HG03442 (cell line): ENCODE results near the gene KRT4.
"Not testable (repeated sequence)": the region's sequence is repeated elsewhere in the genome, so short reads cannot be mapped to it uniquely, and the experiment has no call there.

Experiments used
- ATAC-seq: cut with Tn5 transposase; IDR thresholded peaks from one replicate; pipeline ENCODE4 v1.9.1; 2021; ENCODE audit warnings: mild to moderate bottlenecking, moderate library complexity; ENCODE audit not compliant: unreplicated experiment

KRT4 gene

DNA sequence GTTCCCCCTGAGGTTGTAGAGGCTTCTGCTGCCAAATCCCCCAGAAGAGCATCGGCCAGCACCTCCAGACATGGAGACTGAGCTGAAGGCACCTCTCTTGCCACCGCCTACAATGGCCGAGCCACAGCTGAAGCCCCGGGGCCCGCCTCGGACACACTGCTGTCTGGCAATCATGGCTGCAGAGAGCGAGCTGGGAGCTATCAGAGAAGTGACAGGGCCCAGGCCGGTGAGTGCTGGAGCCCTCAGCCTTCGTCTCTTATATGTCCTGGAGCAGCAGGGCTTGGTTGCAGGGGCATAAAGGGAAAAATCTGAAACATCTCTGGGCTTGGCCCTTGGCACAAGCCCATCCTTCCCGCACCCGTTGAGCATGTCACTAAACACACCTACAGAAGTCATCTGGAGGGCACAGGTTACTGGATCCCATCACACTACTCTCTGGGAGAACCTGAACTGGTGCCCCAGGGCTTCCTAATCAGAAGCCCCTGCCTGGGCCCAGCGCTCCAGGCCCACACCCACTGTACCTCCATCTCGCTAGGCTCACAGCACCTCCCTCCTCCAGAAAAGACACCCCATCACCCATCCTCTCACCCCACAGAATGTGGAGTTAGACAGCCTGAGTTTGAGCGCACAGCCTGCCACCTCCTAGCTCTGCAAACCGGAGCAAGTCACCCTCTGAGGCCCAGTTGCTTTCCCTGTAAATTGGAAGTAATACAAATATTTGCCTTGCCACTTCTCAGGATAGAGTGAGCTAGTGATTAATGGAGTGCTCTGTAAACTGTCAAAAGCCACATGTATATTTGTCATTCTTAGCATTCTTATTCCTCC is at the start of gene KRT4:
Gene KRT4, minus strand, starts transcription at position 232 of the 825 bp plus-strand sequence. Its CDS starts 58 bp downstream, at position 174.
- no peak for ATAC-seq

GRCh38 chr12:52862023-52862422 is 48.1 kb upstream of the KRT4 start:
- no peak for ATAC-seq

GRCh38 chr12:52861511-52861910 is 47.6 kb upstream of the KRT4 start:
- ATAC-seq = no peak

DNA sequence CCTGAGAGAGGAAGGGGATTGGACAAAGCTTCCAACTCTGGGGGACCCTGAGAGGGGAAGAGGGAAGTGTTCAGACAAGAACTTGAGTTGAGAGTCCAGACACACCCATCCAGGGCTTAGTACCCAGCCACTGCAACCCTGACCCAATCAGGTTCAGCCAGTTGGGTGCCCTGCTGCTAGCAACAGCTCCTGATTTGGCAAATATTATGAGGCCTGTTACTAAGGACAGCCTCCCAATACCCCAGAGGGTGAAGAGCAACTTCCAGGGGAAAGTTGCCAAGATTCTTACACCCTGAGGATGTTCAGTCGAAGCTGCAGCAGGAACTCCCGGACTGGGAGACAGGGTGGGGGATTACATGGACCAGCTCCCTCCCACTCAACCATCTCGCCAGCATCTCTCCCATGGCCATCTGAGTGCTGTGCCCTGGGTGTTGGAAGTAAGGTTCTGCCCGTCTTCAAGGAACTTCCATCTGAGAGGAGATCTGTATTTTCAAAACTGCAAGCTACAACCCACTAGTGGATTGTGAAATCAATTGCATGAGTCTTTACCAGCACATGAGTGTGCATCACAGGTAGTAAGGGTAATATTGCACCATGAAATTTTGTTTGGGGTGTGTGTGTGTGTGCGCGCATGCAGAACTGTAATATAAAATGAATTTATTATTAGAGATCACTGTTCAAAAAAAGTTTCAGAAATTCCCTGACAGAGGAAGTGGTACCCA is 46.3 kb upstream of the KRT4 start:
- ATAC-seq = no peak

DNA sequence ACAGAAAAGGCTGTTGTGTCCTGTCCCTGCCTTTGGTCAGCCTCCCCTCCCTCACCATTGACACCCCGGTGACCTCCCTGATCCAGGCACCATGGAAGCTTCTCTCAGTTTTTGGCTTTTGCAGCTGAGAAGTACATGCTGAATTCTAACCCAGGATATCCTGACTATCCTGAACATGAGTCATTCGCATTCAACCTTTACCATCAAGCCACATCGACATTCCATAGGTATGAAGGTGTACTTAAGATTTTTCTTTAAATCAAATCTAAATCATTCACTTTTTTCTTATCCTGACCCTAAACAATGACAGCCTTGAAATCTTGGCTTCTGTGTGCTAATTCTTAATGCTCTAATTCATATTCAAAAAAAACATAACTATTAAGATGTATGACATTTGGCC is 43.6 kb upstream of the KRT4 start:
- ATAC-seq = no peak

DNA sequence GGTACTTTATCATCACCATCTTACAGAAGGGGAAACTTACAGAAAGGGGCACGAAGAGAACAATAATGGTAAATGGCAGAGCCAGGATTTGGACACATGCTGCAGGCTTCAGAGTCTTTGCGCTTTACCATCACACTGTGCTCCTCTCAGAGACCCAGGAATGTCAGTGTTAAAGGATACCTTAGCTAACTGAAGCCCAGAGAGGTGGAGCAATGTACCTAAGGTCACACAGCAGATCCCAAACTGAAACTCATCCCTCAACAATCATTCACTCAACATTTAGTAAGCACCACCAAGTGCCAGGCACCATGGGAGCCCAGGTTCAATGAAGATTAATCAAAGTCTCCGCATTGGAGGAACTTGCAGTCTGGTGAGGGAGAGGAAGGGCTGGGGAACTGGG is 42.9 kb upstream of the KRT4 start:
- no peak for ATAC-seq

GRCh38 chr12:52856077-52856476 is 42.2 kb upstream of the KRT4 start:
- ATAC-seq = not testable (repeated sequence)

DNA sequence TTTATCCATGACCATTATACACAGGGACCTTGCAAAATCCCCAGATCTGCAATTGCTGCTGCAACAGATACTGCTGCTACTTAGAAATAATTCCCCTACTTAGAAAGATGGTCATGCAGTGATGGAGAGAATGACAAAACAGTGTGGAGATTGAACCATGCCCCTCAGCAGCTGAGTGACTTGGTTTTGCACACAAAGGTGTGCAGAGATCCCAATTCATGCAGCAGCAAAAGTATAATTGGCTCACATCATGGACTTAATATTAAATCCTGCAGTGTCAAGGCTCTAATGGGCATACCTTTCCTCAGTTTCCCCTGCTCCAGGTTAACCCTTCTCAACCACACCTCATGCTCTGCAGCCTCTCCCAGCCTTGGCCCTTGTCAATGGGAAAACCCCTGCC is 37.9 kb upstream of the KRT4 start:
- no peak for ATAC-seq

GRCh38 chr12:52850681-52851080 is 36.8 kb upstream of the KRT4 start:
- ATAC-seq = no peak

DNA sequence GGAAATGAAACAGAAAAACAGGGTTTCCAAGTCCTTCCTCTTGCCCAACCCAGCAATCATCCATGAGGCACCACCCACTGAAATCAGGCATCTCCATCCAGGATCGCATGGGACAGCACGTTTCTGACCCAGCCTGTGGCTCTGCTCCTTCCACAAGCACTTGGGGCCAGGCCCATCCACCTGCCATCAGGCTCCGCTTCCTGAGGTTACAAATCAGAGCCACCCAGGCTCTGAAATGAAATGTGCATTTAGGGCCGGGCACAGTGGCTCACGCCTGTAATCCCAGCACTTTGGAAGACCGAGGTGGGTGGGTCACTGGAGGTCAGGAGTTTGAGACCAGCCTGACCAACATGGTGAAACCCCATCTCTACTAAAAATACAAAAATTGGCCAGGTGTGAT is 35.6 kb upstream of the KRT4 start:
- ATAC-seq = no peak

DNA sequence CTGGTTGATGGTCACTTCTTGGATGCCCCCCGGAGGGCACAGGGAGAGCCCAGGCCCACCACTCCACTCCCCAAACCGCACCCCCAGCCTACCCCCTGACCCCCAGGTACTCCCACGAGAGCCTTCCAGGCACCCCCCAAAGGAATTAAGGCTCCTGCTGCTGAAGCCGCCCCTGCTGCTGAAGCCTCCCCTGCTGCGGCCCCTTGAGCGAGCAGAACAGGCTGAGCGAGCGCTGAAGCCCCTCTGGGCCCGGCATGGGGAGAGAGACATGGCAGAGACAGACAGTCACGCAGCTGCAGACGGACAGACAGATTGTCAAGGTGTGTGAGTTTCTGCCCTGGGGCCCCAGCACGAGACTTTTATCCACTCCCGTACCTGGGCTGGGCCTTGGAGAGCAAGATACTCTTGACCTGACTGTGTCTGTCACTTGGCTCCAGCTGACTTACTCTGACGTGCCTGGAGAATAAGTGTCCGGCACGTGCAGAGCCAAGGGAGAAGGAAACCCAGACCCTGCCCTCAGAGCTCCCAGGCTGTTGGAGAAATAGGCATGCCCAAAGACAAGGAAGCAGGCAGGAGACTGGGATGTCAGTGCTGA is 34.8 kb upstream of the KRT4 start, which contains the start of gene KRT78:
Gene KRT78, minus strand, starts transcription at position 334 of the 595 bp plus-strand sequence. Its CDS starts 64 bp downstream, at position 270.
- ATAC-seq = no peak

DNA sequence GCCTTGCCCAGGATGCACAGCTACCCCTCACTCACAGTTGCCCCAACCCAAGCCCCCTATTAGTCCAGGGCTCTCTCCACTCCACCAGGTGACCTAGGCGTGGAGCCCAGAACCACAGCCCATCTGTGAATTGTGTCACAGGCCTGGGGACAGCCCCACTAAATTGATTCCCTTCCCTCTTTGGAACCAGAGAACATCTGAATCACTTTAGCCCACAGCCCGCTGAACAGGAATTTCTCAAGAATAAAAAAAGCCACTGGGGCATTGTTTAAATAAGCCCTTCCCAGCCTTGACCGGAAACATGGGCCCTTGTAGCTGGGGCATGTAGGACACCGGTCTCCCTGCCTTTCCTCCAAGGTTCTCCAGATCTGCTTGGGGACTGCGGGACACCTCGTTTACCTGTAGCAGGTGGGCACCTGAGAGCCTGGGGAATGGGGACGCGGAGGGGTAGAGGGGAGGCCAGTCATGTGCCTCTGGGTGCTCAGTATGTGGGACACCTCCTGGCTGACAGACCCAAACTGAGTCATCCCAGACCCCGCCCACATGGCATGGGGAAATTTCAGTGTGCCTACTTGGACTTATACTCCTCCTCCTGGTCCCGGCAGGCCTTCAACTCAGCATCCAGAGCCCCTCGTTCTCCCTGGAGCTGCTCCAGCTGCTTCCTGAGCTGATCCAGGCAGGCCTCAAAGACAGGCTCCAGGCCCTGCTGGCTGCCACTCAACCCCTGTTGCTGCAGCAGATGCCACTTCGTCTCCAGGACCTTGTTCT is 33.6 kb upstream of the KRT4 start:
- ATAC-seq = no peak

DNA sequence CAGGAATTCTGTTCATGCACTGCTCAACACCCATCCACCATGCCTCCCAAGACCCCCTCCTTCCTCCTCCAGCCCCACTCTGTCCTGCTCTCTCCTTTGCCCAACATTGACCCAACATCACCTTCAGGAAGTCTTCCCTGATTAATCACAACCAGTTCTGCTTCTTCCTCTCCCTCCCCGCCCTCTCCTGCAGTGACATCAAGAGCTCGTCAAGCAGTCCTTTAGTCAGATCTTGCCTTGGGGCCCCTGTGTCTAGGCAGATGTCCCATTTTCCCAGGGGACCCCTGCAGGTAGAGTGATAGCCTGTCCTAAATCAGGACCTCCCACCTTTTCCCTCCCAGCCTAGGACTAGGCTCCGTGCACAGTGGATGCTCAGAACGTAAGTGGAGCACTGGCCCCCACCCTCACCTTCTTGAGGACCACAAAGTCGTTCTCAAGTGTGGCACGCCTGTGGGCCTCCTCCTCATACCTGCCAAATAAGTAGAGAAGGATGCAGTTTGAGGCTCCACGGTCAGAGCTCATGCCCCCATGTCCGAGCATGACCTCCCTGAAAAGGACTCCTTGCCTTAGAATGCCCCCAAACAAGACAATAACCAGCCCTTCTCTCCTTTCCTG is 32.5 kb upstream of the KRT4 start:
- no peak for ATAC-seq

GRCh38 chr12:52845946-52846345 is 32.0 kb upstream of the KRT4 start:
- ATAC-seq = no peak

DNA sequence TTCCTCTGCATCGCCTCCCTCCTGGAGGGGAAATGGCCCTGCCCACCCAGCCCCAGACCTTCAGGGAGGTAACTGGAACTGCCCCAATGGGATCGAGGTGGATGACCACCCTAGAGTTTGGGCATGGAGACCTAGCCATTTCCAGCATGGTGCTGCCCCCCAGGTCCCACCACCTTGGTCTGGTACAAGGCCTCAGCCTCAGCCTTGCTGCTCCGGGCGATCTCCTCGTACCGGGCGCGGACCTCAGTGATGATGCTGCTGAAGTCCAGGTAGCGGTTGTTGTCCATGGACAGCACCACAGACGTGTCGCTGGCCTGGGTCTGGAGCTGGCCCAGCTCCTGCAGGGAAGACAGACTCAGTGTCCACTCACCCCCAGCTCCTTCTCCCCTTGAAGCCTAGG is 30.5 kb upstream of the KRT4 start:
- no peak for ATAC-seq

- no peak for ATAC-seq
Observed at GRCh38 chr12:52839436-52840105, 25.7 kb upstream of the KRT4 start.

- ATAC-seq = no peak
Observed at GRCh38 chr12:52838609-52839435, 24.9 kb upstream of the KRT4 start.

DNA sequence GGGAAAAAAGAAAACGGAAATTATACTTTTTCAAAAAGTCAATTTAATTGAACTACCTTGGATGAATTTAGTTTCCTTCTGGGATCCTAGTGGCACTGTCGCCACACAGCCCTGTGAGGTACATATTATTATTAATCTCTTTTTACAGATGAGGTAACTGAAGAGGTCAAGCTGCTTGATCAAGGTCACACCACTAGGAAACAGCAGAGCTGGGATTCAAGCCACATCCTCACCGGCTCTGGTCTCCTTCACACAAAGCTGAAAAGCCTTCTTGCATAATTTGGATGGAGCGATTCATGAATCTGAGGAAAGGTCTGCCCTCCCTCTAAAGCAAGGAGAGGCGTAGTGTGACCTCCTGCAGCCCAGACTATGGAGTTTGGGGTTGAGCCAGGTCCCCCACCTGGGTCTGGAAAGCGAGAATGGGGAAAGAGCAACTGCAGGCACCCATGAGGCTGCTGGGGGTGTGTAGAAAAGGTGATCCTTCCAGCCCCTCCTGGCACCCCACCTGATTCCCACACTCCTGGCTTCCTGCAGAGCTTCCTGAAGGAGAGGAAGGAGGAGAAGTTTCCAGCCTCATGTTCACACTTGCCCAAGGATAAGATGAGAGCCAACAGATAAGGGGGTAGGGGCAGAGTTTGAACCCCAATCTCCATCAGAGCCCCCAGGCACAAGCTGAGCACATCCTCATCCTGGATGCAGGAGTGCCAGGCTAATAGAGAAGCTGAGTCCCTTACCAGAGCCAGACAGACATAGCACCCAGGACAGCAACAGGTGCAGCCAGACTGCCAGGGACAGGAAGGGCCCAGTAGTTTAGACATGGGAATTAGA is 24.1 kb upstream of the KRT4 start:
- no peak for ATAC-seq
